Neural progenitor cell (in vitro differentiated cells): Measurements from ENCODE around the gene DYNLT4.

Experiments used
- CTCF ChIP-seq: fragments of 200-600 bp; sonication (generic); IDR thresholded peaks from 2 replicates; pipeline ENCODE4 v1.5.1; 2017; ENCODE audit warnings: antibody characterized with exemption, mild to moderate bottlenecking
- EZH2 ChIP-seq: fragments of 200-600 bp; sonication (generic); IDR thresholded peaks from 2 replicates; pipeline ENCODE4 v1.6.1; 2017; ENCODE audit warnings: antibody characterized with exemption, mild to moderate bottlenecking, moderate library complexity
- EZH2phosphoT487 ChIP-seq: fragments of 200-600 bp; sonication (generic); IDR thresholded peaks from 2 replicates; pipeline ENCODE4 v1.6.1; 2017; ENCODE audit warnings: antibody characterized with exemption

GRCh38 chr1:44854970-44855369 is 47.8 kb upstream of the DYNLT4 start:
- TF ChIP-seq CTCF (no peak), EZH2 (no peak), EZH2phosphoT487 (no peak)
